Dermis microvascular lymphatic vessel endothelial cell (primary cell): ENCODE results near the gene OOSP3. TPM values are rescaled to one million over a fixed set of nuclear protein-coding genes. Genes with fewer than 3 reads are reported as not detected.
"Not testable (repeated sequence)": the region's sequence is repeated elsewhere in the genome, so short reads cannot be mapped to it uniquely, and the experiment has no call there.

Source experiments
- DNase-seq, 2 donors: peaks; one replicate each; pipeline versions ENCODE4 v3.0.0 to v3.0.0-alpha.2; 2010; ENCODE audit warnings: low read depth in 2 of 2
- total RNA-seq: library from RNA; depleted of rRNA; stranded (reverse); fragments of >200 nt; gene quantifications from 2 replicates; pipeline ENCODE4 v1.2.1, GENCODE V29; 2014

Gene OOSP3
- 0.13 TPM in 2 replicates for total RNA-seq

- DNase-seq, result peak in 1 of 2 donors; percentile 7
Measured at GRCh38 chr11:59878575-59878974, at the start of gene OOSP3. TSS of gene OOSP3 (plus strand) at chr11:59878782. CDS start at chr11:59878809, 27 bp downstream.

GRCh38 chr11:59829358-59829757 lies 49.2 kb upstream of the OOSP3 start:
- DNase-seq, result no peak

GRCh38 chr11:59833602-59834001 lies 45.0 kb upstream of the OOSP3 start:
- no peak for DNase-seq

GRCh38 chr11:59839615-59840014 lies 39.0 kb upstream of the OOSP3 start:
- no peak for DNase-seq

- no peak for DNase-seq
Measured at GRCh38 chr11:59841514-59841913, 37.1 kb upstream of the OOSP3 start.

GRCh38 chr11:59842316-59842715 lies 36.3 kb upstream of the OOSP3 start:
- DNase-seq, result no peak

- DNase-seq, result no peak
Measured at GRCh38 chr11:59845399-59845798, 33.2 kb upstream of the OOSP3 start, which contains the start of gene CBLIF. TSS of gene CBLIF (minus strand) at chr11:59845499. CDS start at chr11:59845453, 46 bp downstream.

GRCh38 chr11:59846556-59846955 lies 32.0 kb upstream of the OOSP3 start:
- DNase-seq, result no peak

- DNase-seq, result no peak
Measured at GRCh38 chr11:59847626-59848025, 31.0 kb upstream of the OOSP3 start.

GRCh38 chr11:59848439-59848838 lies 30.1 kb upstream of the OOSP3 start:
- DNase-seq, result not testable (repeated sequence)

GRCh38 chr11:59849129-59849528 lies 29.5 kb upstream of the OOSP3 start:
- DNase-seq, result no peak

- DNase-seq, result not testable (repeated sequence)
Measured at GRCh38 chr11:59849551-59849950, 29.0 kb upstream of the OOSP3 start.

GRCh38 chr11:59851416-59851815 lies 27.2 kb upstream of the OOSP3 start:
- DNase-seq, result not testable (repeated sequence)

- DNase-seq, result no peak
Measured at GRCh38 chr11:59854871-59855270, 23.7 kb upstream of the OOSP3 start.

- DNase-seq, result peak in 1 of 2 donors; percentile 44
Measured at GRCh38 chr11:59857439-59858434, 20.8 kb upstream of the OOSP3 start.

- DNase-seq, result no peak
Measured at GRCh38 chr11:59859673-59860072, 18.9 kb upstream of the OOSP3 start.

GRCh38 chr11:59862252-59862651 lies 16.3 kb upstream of the OOSP3 start:
- peak in 1 of 2 donors; percentile 42 for DNase-seq

- DNase-seq, result peak in 1 of 2 donors; percentile 82
Measured at GRCh38 chr11:59865031-59865430, 13.6 kb upstream of the OOSP3 start.

- DNase-seq, result no peak
Measured at GRCh38 chr11:59866397-59866796, 12.2 kb upstream of the OOSP3 start, which contains the start of gene TCN1. TSS of gene TCN1 (minus strand) at chr11:59866487. CDS start at chr11:59866470, 17 bp downstream.

GRCh38 chr11:59866836-59867235 lies 11.7 kb upstream of the OOSP3 start:
- DNase-seq, result no peak

- no peak for DNase-seq
Measured at GRCh38 chr11:59867946-59868345, 10.6 kb upstream of the OOSP3 start.

- no peak for DNase-seq
Measured at GRCh38 chr11:59872076-59872475, 6.5 kb upstream of the OOSP3 start.
